Iris pigment epithelial cell (primary cell): ENCODE data around the gene HOXA5.

Experiments
- DNase-seq: peaks from one replicate; pipeline ENCODE4 v3.0.0-alpha.2; 2011; ENCODE audit warnings: low read depth

HOXA5 gene

DNA sequence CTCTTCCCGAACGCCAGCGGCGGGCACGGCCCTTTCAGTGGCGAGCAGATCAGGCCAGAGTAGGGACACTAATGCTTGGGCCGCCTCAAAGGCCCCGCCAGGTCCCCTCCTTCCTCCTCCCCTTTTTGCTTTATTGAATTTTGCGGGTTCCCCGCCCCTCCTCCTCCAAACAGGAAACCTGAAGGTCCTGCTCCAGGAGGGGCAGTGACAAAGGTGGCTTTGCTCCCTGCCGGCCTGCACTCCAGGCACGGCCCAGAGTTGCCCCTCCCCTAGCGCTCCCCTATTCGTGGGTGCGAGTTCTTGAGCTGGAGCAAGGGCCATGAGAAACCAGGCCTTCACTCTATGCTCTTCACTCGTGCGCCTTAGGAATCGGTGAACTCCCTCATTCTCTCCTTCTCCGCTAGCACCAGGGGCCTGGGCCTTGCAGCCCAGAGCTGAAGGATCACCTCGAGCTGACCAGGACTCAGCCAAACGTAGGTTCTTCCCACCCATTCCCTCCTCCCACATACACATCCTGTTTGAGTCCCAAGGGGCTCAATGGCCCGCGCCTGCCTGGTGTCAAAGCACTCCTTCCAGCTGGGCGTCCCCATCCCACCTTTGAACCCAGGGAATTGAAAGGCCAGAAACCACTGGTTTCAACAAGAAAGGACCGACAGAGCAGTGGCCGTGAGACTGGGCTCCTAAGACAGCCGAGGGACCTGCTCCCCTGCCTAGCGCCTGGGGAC is 4.7 kb upstream of the HOXA5 start:
- DNase-seq, result no peak

GRCh38 chr7:27147199-27148030 is 3.9 kb upstream of the HOXA5 start, which contains the start of gene HOXA6:
HOXA6 (minus strand) TSS chr7:27147774; CDS start chr7:27147749, 25 bp downstream.
- no peak for DNase-seq

DNA sequence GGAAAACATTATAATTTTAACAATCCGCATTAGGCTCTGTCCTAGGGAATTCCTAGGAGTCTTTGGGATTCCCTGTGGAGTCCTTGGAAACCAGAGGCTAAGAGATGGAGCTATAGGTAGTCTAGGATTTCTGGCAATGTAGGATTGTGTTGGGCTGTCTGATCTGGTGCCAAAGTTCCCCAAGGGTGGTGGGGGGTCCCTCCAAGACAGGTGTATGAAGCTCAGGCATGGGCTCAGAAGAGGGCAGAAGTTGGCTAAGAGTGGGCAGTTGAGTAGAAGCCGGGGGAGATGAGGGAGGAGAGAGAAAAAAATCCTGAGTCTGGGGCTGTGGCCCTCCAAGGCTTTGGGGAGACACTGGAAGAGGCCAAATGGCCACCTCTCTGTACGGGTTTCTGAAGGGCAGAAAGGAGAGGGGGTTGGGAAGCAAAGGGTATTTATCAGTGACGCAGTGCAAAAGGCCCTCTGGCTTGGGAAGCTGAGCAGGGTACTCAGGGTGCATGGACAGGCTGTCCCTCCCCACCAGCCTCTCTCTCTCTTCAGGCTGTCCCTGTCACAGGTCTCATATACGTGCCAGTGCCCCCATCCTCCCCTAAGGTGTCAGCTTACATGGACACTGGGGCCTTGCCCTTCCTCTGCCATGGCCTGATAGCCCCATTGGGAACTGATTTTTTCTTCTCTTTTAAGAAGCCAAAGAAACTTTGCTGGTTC is 3.2 kb upstream of the HOXA5 start:
- DNase-seq, result no peak

DNA sequence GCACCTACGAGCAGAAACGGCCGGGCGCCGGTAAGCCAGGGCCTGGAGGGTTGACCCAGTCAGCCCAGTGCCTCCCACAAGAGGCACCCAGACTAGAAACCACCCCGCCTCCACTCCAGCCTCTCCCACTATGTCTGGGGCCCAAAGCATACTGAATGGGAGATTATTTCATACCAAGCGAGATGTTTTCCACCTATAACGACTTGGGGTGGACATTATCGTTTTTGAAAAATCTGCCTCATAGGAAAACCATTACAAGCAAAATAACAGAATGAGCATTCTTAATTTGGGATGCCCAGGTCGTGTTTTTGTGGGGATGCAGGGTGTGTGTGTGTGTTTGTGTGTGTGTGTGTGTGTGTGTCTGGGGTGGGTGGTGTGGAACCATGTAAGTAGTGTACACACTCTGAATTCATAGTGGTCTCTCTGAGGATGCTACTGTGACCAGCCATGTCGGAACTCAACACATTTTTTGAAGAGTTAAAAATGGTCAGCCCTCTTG is 2.5 kb upstream of the HOXA5 start:
- no peak for DNase-seq

GRCh38 chr7:27145165-27145913 is 1.9 kb upstream of the HOXA5 start:
- no peak for DNase-seq

GRCh38 chr7:27144781-27145164 is 1.3 kb upstream of the HOXA5 start:
- DNase-seq, result no peak

DNA sequence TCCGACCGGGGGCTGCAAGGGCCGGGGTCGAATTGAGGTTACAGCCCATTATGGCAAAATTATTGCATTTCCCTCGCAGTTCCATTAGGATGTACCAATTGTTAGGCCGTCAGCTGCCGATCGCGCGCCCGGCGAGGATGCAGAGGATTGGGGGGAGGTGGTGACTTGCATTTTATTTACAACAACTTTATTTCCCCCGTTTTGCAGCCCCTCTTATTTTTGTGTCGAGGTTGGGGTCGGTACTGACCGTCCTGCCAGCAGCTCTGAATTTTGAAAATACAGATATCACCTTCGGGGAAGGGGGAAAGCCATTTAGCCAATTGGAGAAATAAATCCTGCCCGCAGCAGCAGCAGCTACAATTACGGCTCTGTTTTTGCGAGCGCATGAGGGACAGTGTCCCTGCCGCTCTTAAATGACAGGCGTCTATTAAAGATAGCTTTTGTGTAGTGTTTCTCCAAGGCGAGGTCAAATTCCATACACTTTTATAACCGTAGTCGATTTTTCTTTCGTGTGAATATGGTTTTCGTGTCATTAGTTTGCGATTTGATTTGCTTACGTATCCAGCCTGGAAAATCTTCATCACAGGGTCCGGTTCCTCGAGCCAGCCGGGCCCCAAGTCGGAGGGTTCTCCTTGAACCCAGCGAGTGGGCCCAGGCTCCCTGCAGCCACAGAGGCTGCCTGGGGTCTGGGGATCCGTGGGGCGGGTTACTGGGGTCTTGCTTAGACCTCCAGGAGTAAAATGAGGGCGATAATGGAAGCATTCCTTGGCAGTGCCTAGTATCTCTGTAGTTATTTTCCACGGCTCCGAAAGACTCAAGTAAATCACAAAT is 684 bp upstream of the HOXA5 start:
- DNase-seq, result no peak

- no peak for DNase-seq
Measured at GRCh38 chr7:27142580-27143022, 880 bp downstream of the HOXA5 start.

- no peak for DNase-seq
Measured at GRCh38 chr7:27141923-27142579, 1.4 kb downstream of the HOXA5 start.

- no peak for DNase-seq
Measured at GRCh38 chr7:27141137-27141922, 2.2 kb downstream of the HOXA5 start.

GRCh38 chr7:27140126-27140857 is 3.2 kb downstream of the HOXA5 start:
- no peak for DNase-seq

- no peak for DNase-seq
Measured at GRCh38 chr7:27139334-27140125, 4.0 kb downstream of the HOXA5 start.

GRCh38 chr7:27138985-27139333 is 4.5 kb downstream of the HOXA5 start:
- no peak for DNase-seq

DNA sequence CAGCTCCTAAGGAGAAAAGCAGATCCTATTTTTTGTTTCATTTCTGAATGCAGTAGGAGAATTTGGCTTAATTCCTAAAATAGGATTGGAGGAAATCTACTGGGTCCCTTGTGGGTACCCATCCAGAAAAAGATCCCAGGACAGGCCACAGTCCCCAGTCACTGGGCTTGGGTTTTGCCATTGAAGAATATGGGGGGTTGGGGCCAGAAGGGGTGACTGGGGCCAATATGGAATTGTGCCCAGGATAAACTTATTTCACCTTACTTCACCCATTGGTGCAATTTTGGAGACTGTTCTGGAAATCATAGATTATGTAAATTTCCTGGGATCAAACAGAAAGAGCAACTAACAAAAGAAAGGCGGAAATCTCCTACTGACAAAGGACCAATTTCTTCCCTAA is 5.0 kb downstream of the HOXA5 start:
- no peak for DNase-seq

- no peak for DNase-seq
Measured at GRCh38 chr7:27137640-27138315, 5.7 kb downstream of the HOXA5 start.

DNA sequence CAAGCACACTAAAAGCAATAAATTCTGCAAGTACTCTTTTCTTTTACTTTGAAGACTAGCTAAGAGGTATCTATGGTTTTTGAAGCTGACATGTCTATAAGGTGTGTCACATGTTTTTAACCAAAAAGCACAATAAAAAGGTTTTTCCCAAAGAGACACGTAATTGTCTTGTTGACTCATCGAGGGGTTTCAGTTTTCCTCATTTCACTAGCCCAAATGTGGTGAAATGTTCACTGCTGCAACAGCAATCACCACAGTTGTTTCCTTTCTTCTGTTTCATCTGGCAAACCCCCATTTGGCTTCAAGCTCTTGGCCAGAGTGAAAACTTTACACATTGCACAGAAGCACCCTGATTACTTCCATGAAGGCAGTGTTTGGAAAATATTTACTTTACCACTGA is 9.1 kb downstream of the HOXA5 start:
- DNase-seq, result no peak

GRCh38 chr7:27133409-27134231 is 9.9 kb downstream of the HOXA5 start:
- no peak for DNase-seq
